Fibroblast of mammary gland (primary cell): Measurements from ENCODE around the gene TCEA2.

Experiments
- DNase-seq: peaks from one replicate; pipeline ENCODE4 v3.0.0-alpha.2; 2010; ENCODE audit warnings: low read depth
- H3K4me3 ChIP-seq: 2 replicates; pipeline ENCODE4 v1.5.1; 2011; ENCODE audit warnings: low read depth, mild to moderate bottlenecking, low read length, moderate library complexity; ENCODE audit not compliant: control insufficient read depth
- TF ChIP-seq, protein P1 (sequence below): conservative IDR thresholded peaks from 2 replicates; pipeline ENCODE4 v1.5.1; 2011; ENCODE audit warnings: low read depth, low read length, inconsistent platforms; ENCODE audit not compliant: control insufficient read depth, insufficient read depth

Gene TCEA2

DNA sequence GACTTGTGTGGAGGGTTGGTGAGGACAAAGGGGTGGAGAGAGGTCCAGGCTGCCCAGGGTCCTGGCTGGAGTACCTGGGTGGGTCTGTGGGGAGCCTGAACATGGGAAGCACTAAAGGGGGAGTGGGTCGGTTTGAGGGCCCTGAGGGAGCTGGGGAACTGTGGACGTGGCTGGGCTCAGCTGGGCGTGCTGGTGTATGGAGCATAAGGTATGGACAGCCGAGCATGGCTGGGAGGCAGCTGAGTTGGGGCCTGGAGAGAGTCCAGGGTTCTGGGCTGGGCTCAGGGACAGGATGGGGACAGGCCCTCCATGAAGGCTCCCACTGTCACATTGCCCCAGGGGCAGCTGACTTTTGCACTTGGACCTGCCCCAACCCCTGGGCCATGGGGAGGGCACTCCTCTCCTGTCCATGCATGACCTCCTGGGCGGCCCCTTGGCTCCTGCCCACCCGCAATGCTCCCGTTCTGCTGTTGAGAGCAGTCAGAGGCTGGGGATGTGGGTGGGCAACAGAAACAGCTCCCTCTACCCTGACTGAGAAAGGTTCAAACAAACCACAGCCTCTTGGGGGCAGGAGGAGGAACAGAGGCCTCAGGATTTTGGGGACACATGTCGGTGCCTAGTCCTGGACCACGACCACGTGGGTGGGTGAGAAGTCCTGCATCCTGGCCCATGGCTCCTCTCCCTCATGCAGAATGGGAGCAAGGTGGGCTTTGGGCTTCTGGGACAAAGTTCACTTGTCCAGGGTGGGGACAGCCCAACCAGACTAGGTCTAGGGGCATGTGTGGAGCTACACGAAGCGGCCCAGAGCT, 22.6 kb upstream of the TCEA2 start:
- no peak overlapping the region for H3K4me3 ChIP-seq
- DNase-seq = no peak
- TF ChIP-seq, protein P1, sequence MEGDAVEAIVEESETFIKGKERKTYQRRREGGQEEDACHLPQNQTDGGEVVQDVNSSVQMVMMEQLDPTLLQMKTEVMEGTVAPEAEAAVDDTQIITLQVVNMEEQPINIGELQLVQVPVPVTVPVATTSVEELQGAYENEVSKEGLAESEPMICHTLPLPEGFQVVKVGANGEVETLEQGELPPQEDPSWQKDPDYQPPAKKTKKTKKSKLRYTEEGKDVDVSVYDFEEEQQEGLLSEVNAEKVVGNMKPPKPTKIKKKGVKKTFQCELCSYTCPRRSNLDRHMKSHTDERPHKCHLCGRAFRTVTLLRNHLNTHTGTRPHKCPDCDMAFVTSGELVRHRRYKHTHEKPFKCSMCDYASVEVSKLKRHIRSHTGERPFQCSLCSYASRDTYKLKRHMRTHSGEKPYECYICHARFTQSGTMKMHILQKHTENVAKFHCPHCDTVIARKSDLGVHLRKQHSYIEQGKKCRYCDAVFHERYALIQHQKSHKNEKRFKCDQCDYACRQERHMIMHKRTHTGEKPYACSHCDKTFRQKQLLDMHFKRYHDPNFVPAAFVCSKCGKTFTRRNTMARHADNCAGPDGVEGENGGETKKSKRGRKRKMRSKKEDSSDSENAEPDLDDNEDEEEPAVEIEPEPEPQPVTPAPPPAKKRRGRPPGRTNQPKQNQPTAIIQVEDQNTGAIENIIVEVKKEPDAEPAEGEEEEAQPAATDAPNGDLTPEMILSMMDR = no peak

DNA sequence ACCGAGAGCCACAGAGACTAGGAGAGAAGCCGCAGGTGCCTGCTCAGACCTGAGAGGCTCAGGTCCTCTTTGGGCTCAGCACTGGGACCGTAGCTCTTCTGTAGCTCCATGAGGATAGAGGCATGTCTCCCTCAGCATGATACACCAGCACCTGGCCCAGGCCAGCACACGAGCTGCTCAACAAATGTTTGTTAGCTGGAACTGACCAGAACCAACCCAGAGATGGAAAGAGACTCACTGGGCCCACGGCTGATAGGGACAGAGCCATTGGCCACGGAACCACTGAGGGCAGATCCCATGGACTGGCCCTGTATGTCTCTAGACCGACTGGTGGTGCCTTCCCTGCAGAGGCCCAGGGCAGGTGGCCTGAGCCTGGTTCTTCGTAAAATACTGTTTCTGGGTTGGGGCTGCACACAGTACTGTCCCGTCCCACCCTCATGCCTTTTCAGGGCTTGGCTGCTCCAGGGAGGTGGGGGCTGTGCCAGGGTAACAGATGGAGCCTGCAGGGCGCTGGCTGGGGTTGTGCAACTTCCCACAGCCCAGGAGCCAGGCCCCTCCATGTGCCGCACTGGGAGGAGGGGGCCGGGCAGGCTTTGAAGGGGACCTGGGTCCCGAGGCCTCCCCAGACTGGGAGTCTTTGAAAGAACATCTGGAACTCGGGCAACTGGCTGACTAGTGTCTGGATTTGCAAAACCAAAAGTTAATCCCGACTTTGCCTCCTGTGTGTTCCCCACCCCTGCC, 21.8 kb upstream of the TCEA2 start:
- no peak for DNase-seq
- TF ChIP-seq, protein P1 = no peak
- no peak overlapping the region for H3K4me3 ChIP-seq

DNA sequence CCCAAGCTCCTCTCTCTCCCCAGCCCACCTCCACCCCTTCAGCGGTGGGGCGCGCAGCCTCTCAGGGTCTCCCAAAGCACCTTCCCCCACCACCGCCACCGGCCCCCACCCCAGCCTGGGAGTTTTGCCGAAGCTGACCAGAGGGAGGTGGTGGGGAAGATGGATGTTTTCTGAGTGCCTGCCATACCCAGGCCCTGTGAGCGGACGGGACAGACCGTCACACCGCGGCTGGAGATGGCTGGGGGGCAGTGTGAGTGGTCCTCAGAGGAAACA, 21.3 kb upstream of the TCEA2 start:
- H3K4me3 ChIP-seq = no peak overlapping the region
- TF ChIP-seq, protein P1 = no peak

DNA sequence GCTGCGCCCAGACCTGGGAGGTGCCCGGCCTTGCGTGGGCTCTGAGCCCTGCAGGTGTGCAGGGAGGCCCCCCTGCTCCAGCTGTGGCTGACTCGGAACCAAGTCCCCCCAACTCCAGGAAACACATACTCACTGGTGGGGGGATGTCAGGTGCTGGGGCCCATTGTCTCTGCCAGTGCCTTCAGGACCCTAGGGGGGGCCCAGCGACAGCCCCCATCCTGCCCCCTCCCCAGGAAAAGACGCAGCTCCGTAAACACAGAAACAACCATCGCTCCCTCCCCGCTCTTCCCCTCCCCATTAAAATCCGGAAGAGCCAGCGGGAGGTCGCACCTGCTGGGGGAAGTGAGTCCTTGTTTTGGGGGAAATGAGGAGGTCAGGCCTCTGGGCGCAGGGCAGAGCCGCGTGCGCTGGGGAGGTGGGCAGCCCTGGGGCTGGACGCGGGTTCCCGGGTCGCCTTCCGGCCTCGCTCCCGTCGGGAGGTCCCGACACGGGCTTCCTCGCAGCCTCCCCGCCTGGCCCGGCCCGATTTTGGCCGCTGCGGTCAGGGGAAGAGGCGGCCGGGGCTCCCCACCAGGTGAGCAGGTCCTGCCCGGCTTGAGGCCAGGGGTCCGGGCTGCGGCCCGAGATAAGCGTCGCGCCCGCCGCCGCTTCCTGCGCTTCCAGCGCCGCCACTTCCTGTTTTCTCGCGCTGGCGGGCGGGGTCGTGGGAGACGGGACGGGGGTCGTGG, 20.8 kb upstream of the TCEA2 start:
- TF ChIP-seq, protein P1 = no peak
- H3K4me3 ChIP-seq = peak overlapping the region; percentile 3
- no peak for DNase-seq

More for the DNA sequence above, 21.3 kb upstream of the TCEA2 start:
- DNase-seq = no peak

DNA sequence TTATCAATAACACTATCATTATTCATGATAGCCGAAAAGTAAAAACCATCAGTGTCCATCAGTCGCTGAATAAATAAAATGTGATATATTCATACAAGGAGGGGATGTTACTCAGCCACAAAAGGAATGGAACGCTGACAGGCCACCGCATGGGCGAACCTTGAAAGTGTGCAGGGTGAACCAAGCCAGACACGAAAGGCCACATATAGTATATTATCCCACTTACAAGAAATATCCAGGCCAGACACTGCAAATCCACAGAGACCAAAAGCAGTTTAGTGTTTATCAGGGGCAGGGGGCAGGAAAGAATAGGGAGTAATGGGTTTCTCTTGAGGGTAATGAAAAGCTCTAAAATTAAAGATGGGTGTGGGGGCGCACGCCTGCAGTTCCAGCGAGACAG, 19.2 kb upstream of the TCEA2 start:
- H3K4me3 ChIP-seq = no peak overlapping the region
- no peak for DNase-seq
- TF ChIP-seq, protein P1 = no peak

DNA sequence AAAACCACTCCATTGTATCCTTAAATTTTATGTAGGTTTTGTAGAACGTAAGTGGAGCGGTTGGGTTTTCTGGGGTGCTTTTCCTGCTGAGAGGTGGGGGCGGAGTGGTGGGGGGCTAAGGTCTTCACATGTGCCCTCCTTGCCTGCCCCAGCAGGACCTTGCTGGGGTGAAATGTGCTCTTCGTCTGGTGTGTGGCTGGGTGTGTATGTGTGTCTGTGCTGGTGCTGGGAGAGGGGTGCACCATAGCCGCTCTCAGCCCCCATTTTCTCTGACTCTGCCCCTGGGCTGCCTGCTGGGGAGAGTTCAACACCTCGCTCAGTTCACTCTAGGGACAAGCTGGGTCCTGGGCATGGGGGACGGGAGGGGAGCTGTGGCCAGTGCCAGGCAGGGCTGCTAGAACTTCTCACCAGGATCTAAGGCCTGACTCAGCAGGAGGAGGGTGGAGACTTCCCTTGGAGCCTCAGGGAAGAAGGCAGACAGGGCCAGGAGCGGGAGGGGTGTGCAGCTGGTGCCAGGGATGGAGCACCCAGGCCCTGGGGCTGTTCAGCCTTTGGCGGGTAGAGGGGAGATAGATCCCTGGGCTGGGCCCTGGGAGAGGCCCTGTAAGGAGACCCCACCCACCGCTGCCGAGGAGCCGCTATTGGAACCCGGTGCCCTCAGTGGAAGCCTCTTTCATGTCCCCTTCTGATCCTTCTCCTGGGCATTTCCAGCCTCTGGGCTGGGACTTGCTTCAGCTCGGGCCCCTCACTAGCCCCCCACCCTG, 18.3 kb upstream of the TCEA2 start:
- DNase-seq = peak; percentile 41
- TF ChIP-seq, protein P1 = no peak
- H3K4me3 ChIP-seq = no peak overlapping the region
